H1 (cell line): ENCODE data around the gene ABLIM1. TPM values are rescaled to one million over a fixed set of nuclear protein-coding genes. Genes with fewer than 3 reads are reported as not detected.

ENCODE experiments used
- CTCF ChIA-PET: fragments of 300-600 bp; sonication (Branson Sonifier 250); formaldehyde crosslinking; loops from one replicate; lab custom pipeline; 2021; ENCODE audit not compliant: partially characterized antibody; lab: Charles Lee
- POLR2A ChIA-PET: fragments of 300-600 bp; sonication (Branson Sonifier 250); formaldehyde crosslinking; loops from one replicate; lab custom pipeline; 2021; ENCODE audit warnings: inconsistent platforms; ENCODE audit not compliant: partially characterized antibody; lab: Charles Lee
- DNase-seq, 2 experiments: peaks; one replicate each; pipeline versions ENCODE4 v3.0.0 to v3.0.0-alpha.2; 2010 to 2022; ENCODE audit warnings: low spot score in 2 of 2, low read depth in 1 of 2, mixed read lengths in 1 of 2
- FAIRE-seq: peaks from 2 replicates; lab custom pipeline; 2011; peaks lifted over from hg19 to GRCh38; lab: Jason Lieb, UNC
- H2AFZ ChIP-seq: 2 replicates; pipeline ENCODE4 v1.8.1; 2012; ENCODE audit warnings: low read length, inconsistent platforms
- H2AK5ac ChIP-seq: 2 replicates; pipeline ENCODE4 v1.6.1; 2013; ENCODE audit warnings: low read depth, low read length
- H2BK120ac ChIP-seq: replicated peaks from 2 replicates; pipeline ENCODE3; 2013; ENCODE audit warnings: low read depth, low read length, inconsistent platforms
- H2BK12ac ChIP-seq: 2 replicates; pipeline ENCODE4 v1.6.1; 2013; ENCODE audit warnings: low read depth, low read length
- H2BK15ac ChIP-seq: 2 replicates; pipeline ENCODE4 v1.6.1; 2013; ENCODE audit warnings: low read length
- H2BK20ac ChIP-seq: 2 replicates; pipeline ENCODE4 v1.6.1; 2013; ENCODE audit warnings: low read length
- H2BK5ac ChIP-seq: 2 replicates; pipeline ENCODE4 v1.6.1; 2013; ENCODE audit warnings: low read depth, low read length
- H3K14ac ChIP-seq: 2 replicates; pipeline ENCODE4 v1.6.1; 2013; ENCODE audit warnings: inconsistent platforms; ENCODE audit not compliant: insufficient read length
- H3K18ac ChIP-seq: 2 replicates; pipeline ENCODE4 v1.6.1; 2013; ENCODE audit warnings: low read length; ENCODE audit errors: extremely low read depth
- H3K23ac ChIP-seq: 2 replicates; pipeline ENCODE4 v1.6.1; 2013; ENCODE audit warnings: inconsistent platforms; ENCODE audit not compliant: insufficient read length
- H3K23me2 ChIP-seq: 2 replicates; pipeline ENCODE4 v1.6.1; 2013; ENCODE audit warnings: low read depth, low read length
- H3K27ac ChIP-seq: 2 replicates; pipeline ENCODE4 v1.6.1; 2011; ENCODE audit warnings: low read depth, low read length, inconsistent platforms
- H3K27me3 ChIP-seq, 4 experiments: replicated peaks in 1 of 4; 1 replicate in 1 of 4; 2 replicates in 3 of 4; pipeline versions ENCODE4 v1.6.1 to v1.8.1; 2011 to 2013; ENCODE audit warnings: low read length in 3 of 4, mild to moderate bottlenecking in 3 of 4, inconsistent platforms in 2 of 4, mixed read lengths in 2 of 4, moderate library complexity in 1 of 4; ENCODE audit not compliant: control insufficient read depth in 3 of 4, insufficient read depth in 3 of 4; ENCODE audit errors: extremely low read depth in 1 of 4
- H3K36me3 ChIP-seq, 4 experiments: 2 replicates each; pipeline versions ENCODE4 v1.6.1 to v1.8.1; 2011 to 2013; ENCODE audit warnings: mild to moderate bottlenecking in 4 of 4, low read length in 3 of 4, moderate library complexity in 2 of 4, control low read depth in 1 of 4, inconsistent platforms in 1 of 4; ENCODE audit not compliant: insufficient read depth in 4 of 4, control insufficient read depth in 2 of 4
- H3K4ac ChIP-seq: replicated peaks from 2 replicates; pipeline ENCODE3; 2013; ENCODE audit warnings: low read length, low read depth, mixed read lengths, inconsistent platforms; ENCODE audit not compliant: insufficient read length
- H3K4me1 ChIP-seq, 4 experiments: replicated peaks in 1 of 4; 1 replicate in 1 of 4; 2 replicates in 3 of 4; pipeline versions ENCODE4 v1.6.1 to v1.8.1; 2011 to 2013; ENCODE audit warnings: low read length in 3 of 4, inconsistent platforms in 2 of 4, mixed read lengths in 1 of 4; ENCODE audit not compliant: insufficient read depth in 4 of 4, control insufficient read depth in 3 of 4
- H3K4me2 ChIP-seq, 2 experiments: 2 replicates each; pipeline versions ENCODE4 v1.6.1 to v1.8.1; 2011 to 2013; ENCODE audit warnings: low read depth in 2 of 2, low read length in 2 of 2, control low read depth in 1 of 2, inconsistent platforms in 1 of 2, mild to moderate bottlenecking in 1 of 2; ENCODE audit not compliant: insufficient read depth in 1 of 2
- H3K4me3 ChIP-seq, 4 experiments: fragments of 200-600, 300-600 bp in 1 of 4; sonication (generic), shearing (Covaris generic), sonication (Bioruptor Twin) in 1 of 4; 2 replicates each; pipeline versions ENCODE4 v1.5.1 to v1.8.1; 2011 to 2016; ENCODE audit warnings: low read length in 4 of 4, low read depth in 3 of 4, control low read depth in 2 of 4, inconsistent platforms in 2 of 4, mild to moderate bottlenecking in 2 of 4, mixed read lengths in 1 of 4, moderate library complexity in 1 of 4; ENCODE audit not compliant: insufficient read depth in 2 of 4; ENCODE audit errors: extremely low read depth in 1 of 4
- H3K56ac ChIP-seq: replicated peaks from 2 replicates; pipeline ENCODE3; 2013; ENCODE audit warnings: low read depth, mild to moderate bottlenecking, mixed read lengths, low read length, inconsistent platforms; ENCODE audit not compliant: insufficient read length
- H3K79me1 ChIP-seq: 2 replicates; pipeline ENCODE4 v1.6.1; 2013; ENCODE audit warnings: low read depth, low read length, control low read depth
- H3K79me2 ChIP-seq, 2 experiments: 2 replicates each; pipeline versions ENCODE4 v1.6.1 to v1.8.1; 2012 to 2013; ENCODE audit warnings: low read length in 2 of 2, mild to moderate bottlenecking in 2 of 2, inconsistent platforms in 1 of 2; ENCODE audit not compliant: insufficient read depth in 2 of 2, control insufficient read depth in 1 of 2
- H3K9ac ChIP-seq, 4 experiments: replicated peaks in 1 of 4; 1 replicate in 1 of 4; 2 replicates in 3 of 4; pipeline versions ENCODE4 v1.6.1 to v1.8.1; 2011 to 2013; ENCODE audit warnings: low read depth in 3 of 4, low read length in 3 of 4, control low read depth in 2 of 4, mild to moderate bottlenecking in 2 of 4, moderate library complexity in 2 of 4, inconsistent platforms in 1 of 4; ENCODE audit errors: extremely low read depth in 1 of 4
- H3K9me3 ChIP-seq, 2 experiments: 2 replicates each; pipeline versions ENCODE4 v1.6.1 to v1.8.1; 2012 to 2013; ENCODE audit warnings: mild to moderate bottlenecking in 2 of 2, moderate library complexity in 2 of 2, control low read depth in 1 of 2, inconsistent platforms in 1 of 2, low read depth in 1 of 2, low read length in 1 of 2, mixed read lengths in 1 of 2; ENCODE audit not compliant: insufficient read depth in 2 of 2
- H4K20me1 ChIP-seq, 2 experiments: replicated peaks in 1 of 2; 2 replicates each; pipeline versions ENCODE3 to v1.8.1; 2011 to 2013; ENCODE audit warnings: inconsistent platforms in 2 of 2, low read length in 2 of 2, mild to moderate bottlenecking in 1 of 2; ENCODE audit not compliant: insufficient read depth in 2 of 2, control insufficient read depth in 1 of 2
- H4K5ac ChIP-seq: 2 replicates; pipeline ENCODE4 v1.6.1; 2013; ENCODE audit warnings: low read length, low read depth, mixed read lengths, inconsistent platforms; ENCODE audit not compliant: insufficient read length
- H4K8ac ChIP-seq: 2 replicates; pipeline ENCODE4 v1.8.0; 2013; ENCODE audit warnings: mild to moderate bottlenecking, moderate library complexity, low read length, inconsistent platforms; ENCODE audit not compliant: insufficient read depth; ENCODE audit errors: extremely low read depth
- H4K91ac ChIP-seq: replicated peaks from 2 replicates; pipeline ENCODE3; 2013; ENCODE audit warnings: low read length, mixed read lengths, inconsistent platforms; ENCODE audit not compliant: insufficient read length
- FOSL1 ChIP-seq: IDR thresholded peaks from 2 replicates; pipeline ENCODE4 v1.6.1; 2011; ENCODE audit warnings: mild to moderate bottlenecking, low read depth, low read length, moderate library complexity; ENCODE audit not compliant: insufficient read depth
- GTF2F1 ChIP-seq: IDR thresholded peaks from 2 replicates; pipeline ENCODE4 v1.6.1; 2012; ENCODE audit warnings: low read depth, low read length, improper control_type of control experiment, borderline replicate concordance
- HDAC2 ChIP-seq, 2 experiments: fragments of 300-600 bp in 1 of 2; sonication (generic) in 1 of 2; IDR thresholded peaks; 2 replicates each; pipeline ENCODE4 v1.6.1; 2011 to 2012; ENCODE audit warnings: low read depth in 2 of 2, low read length in 2 of 2, mild to moderate bottlenecking in 2 of 2, moderate library complexity in 2 of 2, borderline replicate concordance in 1 of 2, inconsistent platforms in 1 of 2
- POLR2A ChIP-seq, 2 experiments: IDR thresholded peaks; 1 replicate in 1 of 2; 2 replicates in 1 of 2; pipeline ENCODE4 v1.6.1; 2011; ENCODE audit warnings: low read depth in 2 of 2, low read length in 2 of 2, mild to moderate bottlenecking in 2 of 2; ENCODE audit errors: control extremely low read depth in 1 of 2
- WGBS, 2 experiments: shearing (Covaris generic) in 1 of 2; methylation state at CpG; one replicate each; pipeline versions ENCODE4 v1.1.6 to v1.1.7; 2013 to 2015; ENCODE audit warnings: low lambda C conversion rate in 2 of 2, mixed read lengths in 2 of 2, inconsistent platforms in 1 of 2, low coverage in 1 of 2, missing lambda C conversion rate in 1 of 2; ENCODE audit not compliant: insufficient replicate concordance in 2 of 2, insufficient coverage in 1 of 2, insufficient read length in 1 of 2; ENCODE audit errors: extremely low coverage in 1 of 2, missing lambda C conversion rate in 1 of 2; 5-methylcytosine and 5-hydroxymethylcytosine counted together
- polyA plus RNA-seq, 7 experiments: library from polyadenylated mRNA; depleted of rRNA in 3 of 7; stranded (reverse) in 5 of 7; unstranded in 2 of 7; fragments of >200 nt in 5 of 7; fragments of 200-250 nt in 2 of 7; gene quantifications; 1 replicate in 5 of 7; 2 replicates in 1 of 7; 4 replicates in 1 of 7; pipeline versions ENCODE4 v1.2.1 to v1.2.3, GENCODE V29; 2011 to 2013; ENCODE audit warnings: missing spikeins in 2 of 7, mixed read lengths in 2 of 7
- total RNA-seq: library from RNA; stranded (reverse); fragmentation: NEBNext Ultra II Directional; extraction: Animal tissue kit (Norgen Biotek cat#: 25700); gene quantifications from 2 replicates; pipeline ENCODE4 v1.2.1, GENCODE V29; 2021

The ABLIM1 gene
- total and polyA plus RNA-seq, 2 of the 8 experiments (the other 6 are each of a cell fraction or from before 2014, with no cell fraction given) = 51.2 to 51.7 TPM

DNA sequence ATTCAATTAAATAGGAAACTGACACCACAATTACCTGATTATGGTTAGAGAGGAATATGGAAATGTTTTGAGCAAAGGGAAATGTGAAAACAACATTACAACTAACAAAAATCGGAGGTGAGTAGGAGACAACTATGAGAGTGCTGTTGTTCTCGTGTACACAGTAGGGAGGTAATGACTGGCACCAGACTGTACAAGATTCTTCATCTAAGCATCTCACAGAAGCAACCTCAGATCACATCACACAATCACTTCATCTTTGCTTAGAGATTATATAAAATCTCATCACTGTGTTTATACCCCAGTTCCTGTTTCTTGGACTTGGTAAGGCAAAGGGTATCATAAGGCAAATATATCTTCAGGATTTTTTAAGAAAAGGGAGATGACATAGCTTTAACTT lies 14.9 kb downstream of the ABLIM1 start:
- Histone ChIP-seq H2BK15ac (no peak overlapping the region), H3K79me2 (no peaks in the 10 kb centered on the region), H4K8ac (no peak overlapping the region), H3K18ac (no peak overlapping the region), H3K27ac (no peak overlapping the region), H4K5ac (no peak overlapping the region), H3K23me2 (no peaks in the 10 kb centered on the region), H3K79me1 (no peaks in the 10 kb centered on the region), H3K23ac (no peak overlapping the region), H3K56ac (no peak overlapping the region), H3K4me3 (no peak overlapping the region), H3K4ac (no peak overlapping the region), H3K9ac (no peak overlapping the region), H3K27me3 (no peaks in the 10 kb centered on the region), H3K4me1 (no peaks in the 10 kb centered on the region), H2AK5ac (no peak overlapping the region), H2BK20ac (no peak overlapping the region), H3K14ac (no peak overlapping the region), H2BK12ac (no peak overlapping the region), H2BK5ac (no peak overlapping the region), H4K20me1 (no peaks in the 10 kb centered on the region), H3K4me2 (no peak overlapping the region), H2AFZ (no peak overlapping the region), H2BK120ac (no peak overlapping the region), H3K9me3 (no peaks in the 10 kb centered on the region), H4K91ac (no peak overlapping the region), H3K36me3 (no peaks in the 10 kb centered on the region)
- FAIRE-seq (no peak), DNase-seq (no peak)
- POLR2A ChIA-PET = interaction anchor here (0.6 kb wide), 1 partner anchor 396 kb away, joined by 3 read pairs; no protein-coding TSS in a partner anchor
- CTCF ChIA-PET = no interaction called here
- WGBS, 2 experiments = 91% methylated on average over 2 of the region's 2 CpGs; no CpG with 5 or more reads in 1 of the 2 experiments
- TF ChIP-seq HDAC2 (IDR thresholded peaks at IDR 0.05; ENCODE audit: borderline replicate concordance in 1 of 2, low read depth in 2 of 2, low read length in 2 of 2) (no peak), POLR2A (IDR thresholded peaks at IDR 0.05; ENCODE audit: control extremely low read depth in 1 of 2, low read depth in 2 of 2, low read length in 2 of 2) (no peak), GTF2F1 (no peak), FOSL1 (no peak)
